Activated B cell treated with CpG ODN at 0.5 μM for 24 hours (primary cell): ENCODE measurements around the gene MGAT3. TPM values are rescaled to one million over a fixed set of nuclear protein-coding genes. Genes with fewer than 3 reads are reported as not detected.
A peak's percentile ranks its signal among the peaks of the same experiment; 100 is the strongest.

Experiments used
- ATAC-seq: fragments of 200-7000 bp; cut with Tn5 transposase; one replicate; pipeline ENCODE4 v1.10.0; 2021; ENCODE audit warnings: low read depth, mild to moderate bottlenecking, moderate library complexity
- CTCF ChIA-PET: fragments of 350-600 bp; sonication (Branson Sonifier 250); formaldehyde crosslinking; loops from one replicate; lab custom pipeline; 2021; ENCODE audit warnings: antibody characterized with exemption; lab: Charles Lee
- POLR2A ChIA-PET: fragments of 350-600 bp; sonication (Branson Sonifier 250); formaldehyde crosslinking; loops from one replicate; lab custom pipeline; 2021; ENCODE audit warnings: antibody characterized with exemption; lab: Charles Lee
- DNase-seq: peaks from one replicate; pipeline ENCODE4 v3.0.0; 2022
- H3K27ac Mint-ChIP-seq: one replicate; pipeline ENCODE4 v1.8.0; 2020; ENCODE audit warnings: mixed read lengths
- H3K27me3 Mint-ChIP-seq: one replicate; pipeline ENCODE4 v1.8.0; 2021; ENCODE audit warnings: mixed read lengths
- H3K36me3 Mint-ChIP-seq: one replicate; pipeline ENCODE4 v1.8.0; 2021; ENCODE audit warnings: low read depth, mixed read lengths
- H3K4me1 Mint-ChIP-seq: one replicate; pipeline ENCODE4 v1.8.0; 2021; ENCODE audit warnings: mixed read lengths
- H3K4me3 Mint-ChIP-seq: one replicate; pipeline ENCODE4 v1.8.0; 2020; ENCODE audit warnings: mild to moderate bottlenecking, mixed read lengths
- H3K9me3 Mint-ChIP-seq: one replicate; pipeline ENCODE4 v1.8.0; 2020; ENCODE audit warnings: mixed read lengths
- intact Hi-C: fragments of 100-400 bp; cut with micrococcal nuclease; formaldehyde crosslinking; loops from one replicate; pipeline ENCODE4 v1.15.1; 2024
- total RNA-seq: library from RNA; stranded (reverse); gene quantifications from 2 replicates; pipeline ENCODE4 v1.2.3, GENCODE V29; 2022
- TF ChIP-seq, protein P1 (sequence below): fragments of 200-600 bp; IDR thresholded peaks from one replicate; pipeline ENCODE4 v1.8.0; 2022; ENCODE audit warnings: antibody characterized with exemption, mild to moderate bottlenecking

Gene MGAT3
- total RNA-seq, 1 donor from 2014 or later, result 43.4 TPM

DNA sequence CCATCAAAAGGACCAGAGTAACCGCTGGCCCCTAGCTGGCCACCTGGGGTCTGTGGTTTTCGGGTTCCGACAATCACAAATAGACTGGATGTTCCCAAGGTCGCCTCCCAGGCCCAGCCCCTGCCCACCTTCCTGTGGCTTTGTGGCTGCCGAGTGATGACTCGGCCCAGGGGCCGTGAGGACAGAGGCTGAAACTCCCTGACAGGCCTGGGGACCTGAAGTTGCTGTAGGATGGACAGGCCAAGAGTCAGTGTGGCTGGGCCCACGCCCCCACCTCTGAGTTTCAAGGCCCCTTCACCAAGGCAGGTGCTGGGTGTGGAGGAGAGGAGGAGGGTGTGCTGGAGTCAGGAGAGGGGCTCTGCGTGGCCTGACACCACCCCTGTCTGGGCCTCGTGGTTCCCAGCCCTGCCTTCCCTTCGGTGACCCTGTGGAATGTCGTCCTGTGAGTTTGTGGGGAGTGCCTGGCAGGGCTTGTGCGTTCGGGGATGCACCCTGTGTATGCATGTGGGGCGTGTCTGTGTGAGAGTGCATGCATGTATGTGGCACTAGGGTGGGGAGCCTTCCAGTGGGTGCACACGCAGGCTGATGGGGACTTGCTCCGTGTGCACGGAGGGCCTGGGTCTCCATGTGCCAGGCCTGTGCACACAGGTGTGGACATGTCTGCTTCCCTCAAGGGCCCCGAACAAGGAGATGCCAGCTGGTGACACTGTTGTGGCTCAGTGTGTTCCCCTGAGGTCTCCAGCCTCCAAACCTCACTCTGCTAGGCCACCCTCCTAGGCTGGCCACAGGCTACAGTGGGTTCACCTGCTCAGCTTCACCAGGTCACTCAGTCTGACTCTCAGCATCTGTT is 8.4 kb upstream of the MGAT3 start:
- CTCF ChIA-PET, result interaction anchor here (1.0 to 2.2 kb wide), 5 partner anchors 16 to 81 kb away, joined by 3 to 12 read pairs (median 5); no protein-coding TSS in a partner anchor
- ATAC-seq (no peak), DNase-seq (no peak)
- TF ChIP-seq, protein P1, sequence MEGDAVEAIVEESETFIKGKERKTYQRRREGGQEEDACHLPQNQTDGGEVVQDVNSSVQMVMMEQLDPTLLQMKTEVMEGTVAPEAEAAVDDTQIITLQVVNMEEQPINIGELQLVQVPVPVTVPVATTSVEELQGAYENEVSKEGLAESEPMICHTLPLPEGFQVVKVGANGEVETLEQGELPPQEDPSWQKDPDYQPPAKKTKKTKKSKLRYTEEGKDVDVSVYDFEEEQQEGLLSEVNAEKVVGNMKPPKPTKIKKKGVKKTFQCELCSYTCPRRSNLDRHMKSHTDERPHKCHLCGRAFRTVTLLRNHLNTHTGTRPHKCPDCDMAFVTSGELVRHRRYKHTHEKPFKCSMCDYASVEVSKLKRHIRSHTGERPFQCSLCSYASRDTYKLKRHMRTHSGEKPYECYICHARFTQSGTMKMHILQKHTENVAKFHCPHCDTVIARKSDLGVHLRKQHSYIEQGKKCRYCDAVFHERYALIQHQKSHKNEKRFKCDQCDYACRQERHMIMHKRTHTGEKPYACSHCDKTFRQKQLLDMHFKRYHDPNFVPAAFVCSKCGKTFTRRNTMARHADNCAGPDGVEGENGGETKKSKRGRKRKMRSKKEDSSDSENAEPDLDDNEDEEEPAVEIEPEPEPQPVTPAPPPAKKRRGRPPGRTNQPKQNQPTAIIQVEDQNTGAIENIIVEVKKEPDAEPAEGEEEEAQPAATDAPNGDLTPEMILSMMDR, result no peak
- H3K4me3 Mint-ChIP-seq, result peak overlapping the region; percentile 86
- POLR2A ChIA-PET, result interaction anchor here (0.5 to 4.3 kb wide), 15 partner anchors 10 to 1853 kb away, joined by 3 to 44 read pairs (median 16); partner anchors contain the start of genes ATF4, MGAT3, TAB1 and ZC3H7B
- no peaks in the 10 kb centered on the region for H3K9me3 Mint-ChIP-seq
- H3K4me1 Mint-ChIP-seq, result peaks cover 88% of the 10 kb centered on the region
- peak overlapping the region; percentile 90 for H3K27ac Mint-ChIP-seq
- H3K36me3 Mint-ChIP-seq, result peaks cover 2% of the 10 kb centered on the region
- no peaks in the 10 kb centered on the region for H3K27me3 Mint-ChIP-seq
- intact Hi-C loops, result loop anchor here (1.0 to 5.0 kb wide), 2 partner anchors 10 to 296 kb away; partner anchors contain the start of gene CBX7

DNA sequence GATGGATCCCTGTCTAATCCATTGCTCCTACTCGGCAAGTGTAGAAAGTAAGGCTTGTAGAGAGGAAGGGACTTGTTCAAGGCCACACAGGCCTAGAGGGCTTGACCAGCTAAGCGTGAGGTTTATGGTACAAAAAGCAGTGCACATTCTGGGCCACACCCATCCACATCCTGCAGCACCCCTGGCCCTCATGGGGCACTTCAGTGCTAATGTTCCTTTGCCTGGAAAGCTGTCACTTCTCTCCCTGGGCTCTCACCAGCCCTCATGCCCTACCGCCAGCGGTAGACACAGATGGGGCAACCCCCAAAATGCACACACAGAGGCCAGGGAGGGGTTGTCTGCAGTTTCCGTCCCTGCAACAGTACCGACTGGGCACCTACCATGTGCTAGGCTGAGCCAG is 7.1 kb upstream of the MGAT3 start:
- no peak for DNase-seq
- Mint-ChIP-seq H3K4me3 (peak overlapping the region; percentile 86), H3K27me3 (no peaks in the 10 kb centered on the region), H3K36me3 (peaks cover 2% of the 10 kb centered on the region), H3K9me3 (no peaks in the 10 kb centered on the region), H3K4me1 (peaks cover 91% of the 10 kb centered on the region), H3K27ac (peak overlapping the region; percentile 90)
- no peak for ATAC-seq
- ChIA-PET CTCF (interaction anchor here (0.9 to 1.0 kb wide), 2 partner anchors 47 to 52 kb away, joined by 3 to 5 read pairs; partner anchors contain the start of gene MIEF1), POLR2A (interaction anchor here (0.6 to 4.3 kb wide), 6 partner anchors 9 to 74 kb away, joined by 3 to 44 read pairs (median 8); partner anchors contain the start of genes ATF4 and MGAT3)
- TF ChIP-seq, protein P1, result no peak
- intact Hi-C loops, result loop anchor here (5.0 kb wide), 1 partner anchor 297 kb away; the partner anchor contains the start of gene CBX7

DNA sequence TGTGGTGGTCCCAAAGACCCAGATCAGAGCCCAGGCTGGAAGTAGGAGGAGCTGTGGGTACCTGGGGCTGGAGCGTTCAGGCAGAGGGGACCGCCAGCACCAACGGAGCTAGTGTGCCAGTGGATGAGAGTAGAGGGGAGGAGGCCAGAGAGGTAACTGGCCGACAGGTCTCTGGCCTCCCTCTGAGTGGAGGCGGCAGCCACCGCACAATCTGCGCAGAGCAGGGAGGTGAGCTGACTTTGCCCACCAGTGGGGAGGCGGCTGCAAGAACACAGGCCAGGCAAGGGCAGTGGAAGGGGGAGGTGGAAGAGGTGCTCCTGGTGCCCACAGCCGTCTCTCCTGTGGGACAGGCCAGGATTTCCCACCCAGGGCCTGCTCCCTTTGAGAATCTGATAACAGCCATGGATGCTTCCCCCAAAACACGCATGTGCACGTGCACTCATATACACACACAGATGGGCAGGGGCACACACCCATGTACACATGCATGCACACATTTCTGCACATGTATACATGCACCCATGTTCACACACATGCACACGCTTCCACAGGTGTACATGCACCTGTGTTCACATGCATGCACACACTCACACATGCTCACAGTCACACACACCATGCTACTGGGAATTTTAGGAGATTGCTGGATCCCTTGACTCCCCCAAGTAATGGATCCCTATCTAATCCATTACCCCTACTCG is 6.4 kb upstream of the MGAT3 start:
- no peaks in the 10 kb centered on the region for H3K27me3 Mint-ChIP-seq
- peaks cover 89% of the 10 kb centered on the region for H3K4me1 Mint-ChIP-seq
- ATAC-seq (no peak), DNase-seq (no peak)
- peak overlapping the region; percentile 86 for H3K4me3 Mint-ChIP-seq
- peaks cover 6% of the 10 kb centered on the region for H3K36me3 Mint-ChIP-seq
- ChIA-PET POLR2A (interaction anchor here (0.7 to 4.3 kb wide), 5 partner anchors 8 to 890 kb away, joined by 3 to 44 read pairs (median 5); partner anchors contain the start of gene MGAT3), CTCF (no interaction called here)
- TF ChIP-seq, protein P1, result no peak
- H3K27ac Mint-ChIP-seq, result peak overlapping the region; percentile 90
- intact Hi-C loops, result no loop called here
- H3K9me3 Mint-ChIP-seq, result no peaks in the 10 kb centered on the region

DNA sequence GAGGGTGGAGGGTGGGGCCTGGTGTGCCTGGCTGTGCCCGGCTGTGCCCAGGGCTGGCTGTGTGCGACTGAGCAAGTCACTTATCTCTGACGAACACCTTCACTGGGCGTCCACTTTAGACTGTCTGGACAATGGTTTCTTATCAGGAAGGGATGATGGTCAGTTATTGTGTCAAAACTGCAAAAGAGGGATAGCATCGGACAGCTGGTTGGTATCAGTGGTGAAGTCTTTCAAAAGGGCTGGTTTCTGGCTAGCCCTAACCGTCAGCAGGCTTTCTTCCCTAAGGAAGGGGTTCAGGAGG is 4.1 kb upstream of the MGAT3 start:
- intact Hi-C loops, result no loop called here
- POLR2A ChIA-PET, result interaction anchor here (0.7 to 3.4 kb wide), 8 partner anchors 9 to 101 kb away, joined by 3 to 28 read pairs (median 4); partner anchors contain the start of genes MIEF1 and TAB1
- Mint-ChIP-seq H3K9me3 (no peaks in the 10 kb centered on the region), H3K36me3 (peaks cover 8% of the 10 kb centered on the region), H3K27me3 (no peaks in the 10 kb centered on the region), H3K27ac (peak overlapping the region; percentile 67), H3K4me1 (peaks cover 78% of the 10 kb centered on the region), H3K4me3 (no peak overlapping the region)
- CTCF ChIA-PET, result interaction anchor here (2.1 kb wide), 1 partner anchor 41 kb away, joined by 6 read pairs; no protein-coding TSS in a partner anchor
- TF ChIP-seq, protein P1, result no peak
- no peak for DNase-seq
- no peak for ATAC-seq
